GM21825 (cell line): ENCODE results near the gene RNF225.
"Not testable (repeated sequence)": the region's sequence is repeated elsewhere in the genome, so short reads cannot be mapped to it uniquely, and the experiment has no call there.

Source experiments
- ATAC-seq: cut with Tn5 transposase; IDR thresholded peaks from one replicate; pipeline ENCODE4 v1.9.1; 2021; ENCODE audit warnings: mild to moderate bottlenecking, moderate library complexity; ENCODE audit not compliant: unreplicated experiment

The RNF225 gene

DNA sequence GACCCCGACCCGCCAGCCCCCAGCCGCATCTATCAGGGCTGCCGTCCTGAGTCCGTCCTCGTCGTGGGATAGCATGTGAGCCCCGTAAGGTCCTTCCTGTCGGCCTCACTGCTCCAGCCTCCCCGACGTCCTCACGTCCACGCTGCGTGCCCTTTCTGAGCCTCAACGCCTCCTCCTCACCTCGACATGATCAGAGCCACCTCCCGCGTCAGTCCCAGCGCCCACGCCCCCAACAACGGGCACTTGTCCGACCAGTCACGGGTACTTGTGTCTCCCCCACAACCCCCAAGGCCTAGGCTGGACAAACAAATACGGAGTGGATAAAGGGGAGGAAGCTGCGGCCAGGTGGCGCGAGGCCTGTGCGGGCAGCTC lies 33.6 kb upstream of the RNF225 start:
- ATAC-seq = peak; percentile 12

- ATAC-seq = peak; percentile 83
These were observed 33.0 kb upstream of the RNF225 start, which contains the start of gene ZNF497 for GRCh38 chr19:58362272-58362994. Gene ZNF497 (minus strand): TSS chr19:58362751. CDS start chr19:58357635, 5,116 bp downstream.

DNA sequence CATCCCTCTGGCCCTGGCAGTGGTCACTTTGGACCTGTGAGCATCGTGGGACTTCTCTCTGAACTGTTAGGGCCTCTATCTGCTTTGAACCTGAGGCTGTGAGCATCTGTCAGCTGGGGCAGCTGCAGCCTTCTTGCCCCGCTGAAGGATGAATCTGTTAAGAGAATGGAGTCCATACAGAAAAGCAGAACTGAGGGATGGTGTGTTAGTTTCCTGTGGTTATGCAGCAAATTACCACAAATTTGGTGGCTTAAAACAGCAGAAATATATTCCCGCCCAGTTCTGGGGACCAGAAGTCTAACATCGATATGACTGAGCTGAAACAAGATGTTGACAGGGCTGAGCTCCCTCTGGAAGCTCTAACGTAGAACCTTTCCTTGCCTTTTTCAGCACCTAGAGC lies 31.3 kb upstream of the RNF225 start:
- no peak for ATAC-seq

DNA sequence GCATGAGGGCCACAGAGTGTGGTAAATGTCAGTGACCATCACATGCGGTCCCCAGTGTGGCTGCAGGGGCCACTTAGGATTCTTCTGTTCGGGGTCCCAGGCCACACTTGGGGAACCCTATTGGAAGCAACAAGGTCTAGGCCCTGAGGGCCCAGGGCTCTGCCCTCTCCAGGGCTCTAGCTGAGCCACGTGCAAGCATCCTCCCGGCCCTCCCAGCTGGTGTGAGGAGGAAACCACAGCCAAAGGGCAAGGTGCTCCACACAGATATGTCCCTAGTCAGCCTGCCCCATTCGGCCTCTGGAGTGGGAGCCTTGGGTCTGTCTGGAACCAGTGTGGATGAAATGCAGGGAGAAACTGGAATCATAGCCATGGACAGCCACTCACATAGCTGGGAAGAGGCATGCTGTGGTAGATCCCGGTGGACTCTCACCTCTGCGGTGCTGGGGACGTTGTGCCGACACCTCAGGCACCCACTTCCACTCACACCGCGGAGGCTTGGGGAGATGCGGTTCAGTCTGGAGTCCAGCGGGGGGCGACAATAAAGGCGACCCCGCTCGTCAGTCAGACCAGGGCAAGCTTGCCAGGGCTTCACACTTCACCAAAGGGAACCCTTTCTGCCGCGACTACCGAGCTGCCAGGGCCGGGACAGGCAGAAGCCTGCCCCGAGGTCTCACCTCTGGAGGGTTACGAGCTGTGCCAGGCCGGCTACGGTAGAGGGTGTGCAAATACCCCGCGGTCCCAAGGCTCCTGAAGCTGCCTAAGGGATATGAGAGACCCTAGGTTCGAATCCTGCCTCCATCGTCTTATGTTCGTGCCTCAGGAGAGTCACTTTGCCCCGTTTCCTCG lies 28.6 kb upstream of the RNF225 start:
- no peak for ATAC-seq

DNA sequence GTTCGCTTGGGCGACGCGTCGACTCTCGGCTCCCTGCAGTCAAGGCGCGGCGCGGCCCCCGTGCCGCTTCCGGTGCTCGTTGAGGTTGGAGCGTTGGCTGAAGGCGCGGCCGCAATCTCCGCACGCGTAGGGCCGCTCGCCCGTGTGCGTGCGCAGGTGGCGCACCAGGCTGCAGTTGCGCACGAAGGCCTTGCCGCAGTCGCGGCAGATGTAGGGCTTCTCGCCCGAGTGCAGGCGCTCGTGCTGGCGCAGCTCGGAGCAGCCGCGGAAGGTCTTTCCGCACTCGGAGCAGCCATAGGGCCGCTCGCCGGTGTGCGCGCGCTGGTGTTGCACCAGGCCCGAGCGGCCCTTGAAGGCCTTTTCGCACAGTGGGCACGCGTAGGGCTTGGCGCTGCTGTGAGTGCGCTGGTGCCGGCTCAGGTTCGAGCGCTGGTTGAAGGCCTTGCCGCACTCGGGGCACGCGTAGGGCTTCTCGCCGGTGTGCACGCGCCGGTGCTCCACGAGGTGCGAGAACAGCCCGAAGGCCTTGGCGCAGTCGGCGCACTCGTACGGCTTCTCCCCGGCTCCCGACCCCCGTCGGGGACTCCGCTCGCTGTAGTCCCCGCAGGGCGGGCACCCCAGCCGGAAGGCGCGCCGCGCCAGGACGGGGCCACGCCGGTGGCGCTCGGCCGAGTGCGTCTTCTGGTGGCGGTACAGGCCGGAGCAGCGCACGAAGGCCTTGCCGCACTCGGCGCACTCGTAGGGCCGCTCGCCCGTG lies 27.6 kb upstream of the RNF225 start:
- ATAC-seq = no peak

- no peak for ATAC-seq
These were observed 26.7 kb upstream of the RNF225 start for GRCh38 chr19:58368561-58369360.

DNA sequence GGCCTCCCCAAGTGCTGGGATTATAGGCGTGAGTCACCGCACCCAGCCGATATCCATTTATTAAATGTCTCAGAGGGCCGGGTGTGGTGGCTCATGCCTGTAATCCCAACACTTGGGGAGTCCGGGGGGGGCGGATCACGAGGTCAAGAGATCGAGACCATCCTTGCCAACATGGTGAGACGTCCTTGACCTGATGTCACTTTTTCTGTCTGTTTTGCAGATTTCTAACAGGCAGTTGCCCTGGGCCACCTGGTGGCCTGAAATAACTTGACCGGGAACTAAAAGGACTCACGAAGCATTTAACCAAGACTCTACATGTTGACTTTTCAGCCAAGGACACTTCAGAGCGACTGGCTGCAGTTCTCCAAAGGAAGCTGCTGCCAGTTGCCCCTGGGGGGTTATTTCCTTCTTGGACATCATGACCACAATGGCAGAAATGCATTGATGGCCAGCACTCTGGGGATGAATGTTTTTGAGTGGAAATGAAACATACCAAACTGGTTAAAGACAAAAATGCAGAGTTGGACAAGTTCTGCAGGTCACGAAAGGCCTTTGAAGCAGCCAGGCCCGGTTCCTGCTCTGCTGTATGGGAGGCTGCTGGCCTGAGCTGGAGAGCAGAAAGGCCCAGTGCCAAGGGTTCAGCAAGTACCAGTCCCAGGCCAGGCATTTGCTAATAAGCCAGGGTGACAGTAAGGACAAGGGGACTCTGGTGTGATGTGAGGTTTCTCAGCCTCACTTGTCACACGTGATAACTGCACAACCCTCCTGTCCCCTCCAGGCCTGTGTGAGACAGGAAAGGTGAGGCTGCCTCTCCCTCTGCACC lies 22.9 kb upstream of the RNF225 start:
- no peak for ATAC-seq

DNA sequence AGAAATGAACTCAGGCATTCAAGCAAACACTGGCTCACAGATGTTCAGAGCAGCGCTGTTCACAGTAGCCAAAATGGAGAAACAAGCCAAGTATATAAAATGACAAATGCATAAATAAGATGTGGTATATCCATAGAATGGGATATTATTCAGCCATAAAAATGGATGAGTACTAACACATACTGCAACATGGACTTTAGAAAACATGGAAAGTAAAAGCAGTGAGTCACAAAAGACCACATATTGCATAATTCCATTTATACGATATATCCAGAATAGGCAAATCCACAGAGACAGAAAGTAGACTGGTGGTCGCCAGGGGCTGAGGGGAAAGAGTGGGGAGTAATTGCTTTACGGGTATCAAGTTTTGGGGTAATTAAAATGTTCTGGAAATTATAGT lies 21.3 kb upstream of the RNF225 start:
- no peak for ATAC-seq

DNA sequence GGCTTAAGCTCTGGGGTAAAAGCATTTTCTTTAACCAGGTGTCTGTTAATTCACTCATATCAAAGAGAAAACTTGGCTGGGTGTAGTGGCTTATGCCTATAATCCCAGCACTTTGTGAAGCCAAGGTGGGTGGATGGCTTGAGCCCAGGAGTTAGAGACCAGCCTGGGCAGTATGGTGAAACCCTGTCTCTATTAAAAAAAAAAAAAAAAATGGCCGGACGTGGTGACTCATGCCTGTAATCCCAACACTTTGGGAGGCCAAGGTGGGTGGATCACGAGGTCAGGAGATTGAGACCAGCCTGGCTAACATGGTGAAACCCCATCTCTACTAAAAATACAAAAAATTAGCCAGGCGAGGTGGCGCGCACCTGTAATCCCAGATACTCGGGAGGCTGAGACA lies 18.7 kb upstream of the RNF225 start:
- ATAC-seq = not testable (repeated sequence)

GRCh38 chr19:58379246-58379645 lies 16.2 kb upstream of the RNF225 start:
- no peak for ATAC-seq

- ATAC-seq = no peak
These were observed 15.3 kb upstream of the RNF225 start for GRCh38 chr19:58380037-58380661.

DNA sequence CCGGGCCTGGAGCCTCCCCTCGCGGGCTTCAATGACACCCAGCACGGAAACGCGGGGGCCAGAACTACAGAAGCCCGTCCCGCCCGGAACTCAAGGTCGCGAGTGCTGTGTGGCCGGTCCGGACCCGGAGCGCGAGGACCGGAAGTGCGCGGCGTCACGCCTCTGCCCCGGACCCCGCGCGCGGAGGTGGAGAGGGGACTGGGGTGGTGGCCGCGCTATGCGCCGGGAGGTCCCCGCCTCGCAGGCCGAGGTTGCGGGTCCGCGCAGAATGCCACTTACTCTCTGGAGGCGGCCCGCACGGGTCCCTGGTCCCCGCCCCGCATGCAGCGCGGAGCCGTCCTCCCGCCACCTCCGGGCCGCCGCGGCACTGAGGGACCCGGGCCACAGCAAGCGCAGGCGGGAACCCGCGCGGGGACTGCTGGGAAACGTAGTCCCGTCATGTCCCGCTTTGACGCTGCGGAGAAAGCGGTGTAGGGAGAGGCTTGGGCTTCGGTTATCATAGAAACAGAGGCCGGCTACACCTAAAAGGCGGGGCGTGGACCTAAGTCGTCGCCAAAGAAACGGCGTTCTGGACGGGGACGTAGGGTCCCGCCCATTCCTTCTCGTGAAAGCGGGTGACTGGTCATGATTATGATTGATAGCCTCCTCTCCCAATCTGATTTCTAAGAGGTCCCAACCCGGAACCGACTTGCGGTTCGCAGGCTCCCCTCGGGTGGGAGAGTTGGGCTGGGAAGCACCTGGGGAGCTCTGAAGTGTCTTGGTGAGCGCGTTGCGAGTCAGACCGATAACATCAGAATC lies 14.6 kb upstream of the RNF225 start, which contains the start of gene ZNF837:
ZNF837 (minus strand) TSS at position 369 of the 798 bp plus-strand sequence. CDS start 11,698 bp downstream, outside the sequence.
- peak; percentile 78 for ATAC-seq

GRCh38 chr19:58381460-58382212 lies 13.8 kb upstream of the RNF225 start:
- no peak for ATAC-seq

DNA sequence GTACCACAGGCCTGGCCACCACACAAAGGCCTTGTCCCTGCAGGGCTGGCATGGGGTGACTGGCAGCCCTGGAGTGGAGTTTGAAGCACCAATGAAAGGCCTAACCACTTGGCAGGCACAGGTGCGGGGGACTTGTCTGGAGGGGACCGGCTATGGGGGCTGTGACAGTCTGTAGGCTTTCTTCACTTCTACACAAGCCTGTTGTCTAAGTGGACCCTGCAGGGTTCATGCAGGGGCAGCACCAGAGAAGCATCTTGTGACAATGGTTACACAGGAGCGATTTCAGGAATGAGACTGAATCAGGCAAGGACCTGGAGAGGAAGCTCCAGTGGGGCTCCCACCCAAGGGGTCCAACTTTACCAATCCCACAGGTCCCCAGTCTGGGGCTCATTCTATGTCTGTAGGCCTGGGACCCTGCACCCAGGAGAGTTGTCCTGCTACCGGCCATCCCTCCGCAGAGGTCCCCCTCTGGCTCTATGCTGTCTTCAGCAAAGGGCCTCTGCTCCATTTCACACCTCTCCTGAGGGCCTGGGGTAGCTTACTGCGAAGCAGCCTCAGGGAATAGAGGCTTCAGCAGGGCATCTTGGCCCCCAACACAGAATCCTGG lies 12.4 kb upstream of the RNF225 start:
- ATAC-seq = no peak

DNA sequence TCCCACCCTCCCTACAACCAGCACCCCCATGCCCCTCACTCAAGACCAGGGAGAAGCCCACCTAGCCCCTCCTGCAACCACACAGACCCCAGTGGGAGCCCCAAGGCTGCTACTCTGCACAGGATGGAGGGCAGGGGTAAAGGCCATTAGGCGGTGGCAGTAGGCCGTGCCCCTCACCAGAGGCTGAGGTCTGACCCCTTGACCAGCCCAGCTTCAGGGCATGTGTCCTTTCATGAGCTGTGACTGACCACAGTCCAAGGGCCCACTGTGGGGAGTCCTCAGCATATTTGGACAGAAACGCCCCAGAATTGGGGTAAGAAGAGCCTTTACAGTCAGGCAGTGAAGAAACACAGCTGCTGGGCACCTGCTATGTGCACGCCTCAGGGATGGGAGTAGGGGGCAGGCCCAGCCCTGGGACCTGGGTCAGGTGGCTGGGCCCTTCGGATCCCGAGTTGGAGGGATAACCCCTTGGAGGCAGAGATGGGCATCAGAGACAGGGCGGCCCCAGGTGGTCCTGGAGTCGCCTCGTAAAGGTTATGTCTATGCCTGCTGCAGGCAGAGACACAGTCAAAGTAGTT lies 10.1 kb upstream of the RNF225 start:
- ATAC-seq = no peak

DNA sequence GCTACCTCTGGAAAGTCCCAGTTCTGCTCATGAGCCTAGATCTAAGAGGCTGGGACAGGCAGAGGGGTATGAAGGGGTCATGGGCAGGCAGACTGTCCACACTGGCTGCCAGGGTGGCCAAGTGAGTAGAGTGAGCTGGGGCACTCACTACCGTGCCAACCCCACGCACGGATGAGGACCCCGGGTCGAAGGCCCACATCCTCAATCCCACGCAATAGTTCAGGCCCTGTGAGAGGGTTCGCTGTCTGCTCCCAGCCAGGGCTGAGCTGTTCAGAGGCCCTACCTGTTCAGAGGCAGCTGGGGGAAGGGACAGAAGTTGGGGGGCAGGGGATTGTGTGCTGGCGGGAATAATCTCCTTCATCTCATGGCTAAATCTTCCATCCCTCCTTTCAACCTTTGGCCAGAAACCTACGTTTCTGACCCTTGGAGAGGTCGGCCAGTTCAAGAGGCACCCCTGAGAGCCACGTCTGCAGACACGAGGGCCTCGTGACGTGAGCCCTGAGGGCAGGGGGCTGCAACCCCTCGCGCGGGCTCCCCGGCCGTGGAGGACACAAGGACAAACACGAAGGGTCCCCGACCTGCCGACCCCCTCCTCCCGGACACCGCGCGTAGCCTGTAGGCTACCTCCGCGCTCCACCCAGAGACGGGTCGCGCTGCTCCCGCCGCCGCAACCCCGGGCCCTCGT lies 9.4 kb upstream of the RNF225 start:
- peak; percentile 13 for ATAC-seq
